Occipital lobe (tissue), 2 donors: ENCODE measurements around the gene COG7. TPM values are rescaled to one million over a fixed set of nuclear protein-coding genes. Genes with fewer than 3 reads are reported as not detected.
"Not testable (repeated sequence)": the region's sequence is repeated elsewhere in the genome, so short reads cannot be mapped to it uniquely, and the experiment has no call there.

ENCODE experiments used
- DNase-seq: peaks from one replicate; lab custom pipeline; 2025; lab: John Stamatoyannopoulos, UW
- total RNA-seq: library from RNA; depleted of rRNA; stranded (reverse); fragments of >200 nt; gene quantifications from one replicate; pipeline ENCODE4 v1.2.3, GENCODE V29; 2014

Gene COG7
- total RNA-seq: 16.7 TPM

GRCh38 chr16:23452572-23453337 is at the start of gene COG7:
Gene COG7 (minus strand): TSS chr16:23453189. CDS start chr16:23452994, 195 bp downstream.
- DNase-seq: peak; percentile 80

- DNase-seq: no peak
These were observed 49.5 kb upstream of the COG7 start for GRCh38 chr16:23502466-23502865.

DNA sequence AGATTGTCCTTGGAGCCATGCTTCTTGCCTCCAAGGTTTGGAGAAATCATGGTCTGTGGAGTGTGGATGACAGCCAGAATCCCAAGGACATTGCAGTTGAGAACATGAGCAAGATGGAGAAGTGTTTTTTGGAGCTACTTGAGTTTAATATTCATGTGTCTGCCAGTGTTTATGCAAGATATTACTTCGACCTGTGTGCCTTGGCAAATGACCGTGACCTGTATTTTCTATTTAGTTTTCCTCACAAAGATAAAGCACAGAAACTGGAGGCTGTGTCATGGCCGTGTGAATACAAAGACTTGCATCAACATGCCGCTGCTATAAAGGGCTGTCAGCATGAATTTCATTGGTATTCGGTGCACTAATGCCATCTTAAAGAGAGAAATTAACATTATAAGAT is 48.3 kb upstream of the COG7 start:
- DNase-seq: no peak

- DNase-seq: no peak
These were observed 47.9 kb upstream of the COG7 start for GRCh38 chr16:23500862-23501225.

GRCh38 chr16:23500212-23500861 is 47.3 kb upstream of the COG7 start:
- no peak for DNase-seq

- DNase-seq: no peak
These were observed 46.8 kb upstream of the COG7 start for GRCh38 chr16:23499801-23500200.

DNA sequence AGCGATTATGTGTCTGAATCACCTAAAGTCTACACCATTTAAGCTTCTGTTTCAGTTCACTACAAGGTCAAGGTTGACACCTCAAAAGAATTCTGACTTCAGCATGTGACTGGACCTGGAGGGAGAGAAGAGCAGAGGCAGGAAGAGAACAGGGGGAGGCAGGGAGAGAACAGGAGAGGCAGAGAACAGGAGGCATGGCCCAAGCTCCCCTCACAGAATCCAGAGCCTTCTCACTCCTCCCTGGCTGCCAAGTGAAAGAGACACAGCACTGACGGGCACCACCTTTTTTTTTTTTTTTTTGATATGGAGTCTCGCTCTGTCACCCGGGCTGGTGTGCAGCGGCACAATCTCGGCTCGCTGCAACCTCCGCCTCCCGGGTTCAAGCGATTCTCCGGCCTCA is 45.9 kb upstream of the COG7 start:
- no peak for DNase-seq

GRCh38 chr16:23497543-23497868 is 44.5 kb upstream of the COG7 start:
- no peak for DNase-seq

- no peak for DNase-seq
These were observed 44.0 kb upstream of the COG7 start for GRCh38 chr16:23496821-23497542.

GRCh38 chr16:23495671-23496070 is 42.7 kb upstream of the COG7 start:
- no peak for DNase-seq

- DNase-seq: no peak
These were observed 41.2 kb upstream of the COG7 start for GRCh38 chr16:23494188-23494587.

DNA sequence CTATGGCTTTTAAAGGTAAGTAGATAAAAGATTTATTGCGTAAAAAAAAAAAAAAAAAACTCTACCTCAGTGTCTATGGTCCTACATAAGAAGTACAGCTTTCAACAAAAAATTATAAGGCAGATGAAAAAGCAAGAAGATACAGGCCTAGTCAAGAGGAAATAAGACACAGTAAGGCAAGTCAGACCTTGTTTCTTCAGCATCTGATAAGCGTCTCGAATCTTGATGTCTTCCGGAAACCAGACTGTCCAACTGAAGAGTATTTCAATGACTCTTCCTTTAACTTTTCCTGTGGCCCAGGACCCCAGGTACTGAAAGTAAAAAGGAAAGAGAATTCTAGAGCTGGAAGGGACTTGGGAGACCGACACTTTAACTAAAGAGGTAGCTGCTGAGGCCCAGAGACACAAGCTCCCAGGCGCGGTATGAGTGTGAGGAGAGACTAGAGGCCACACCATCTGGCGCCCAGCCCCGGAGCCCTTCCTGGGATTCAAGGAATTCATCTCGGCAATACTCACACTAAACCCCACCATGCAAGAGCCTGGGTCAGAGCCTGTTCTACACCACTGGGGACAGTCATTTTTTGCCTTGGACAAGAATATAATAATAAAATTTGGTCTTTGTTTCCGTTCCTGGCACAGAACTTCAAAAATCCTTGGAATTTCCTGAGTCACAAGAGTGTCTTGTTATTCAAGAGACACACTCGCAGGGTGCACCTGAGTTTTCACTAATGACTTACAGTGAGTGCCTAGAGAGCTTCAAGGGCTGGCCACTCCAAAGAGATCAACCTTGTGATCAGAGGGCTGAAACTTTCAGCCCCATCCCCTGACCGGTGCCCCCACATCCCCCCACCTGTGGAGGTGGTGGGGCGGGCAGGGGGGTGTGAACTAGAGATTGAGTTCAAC is 38.8 kb upstream of the COG7 start:
- DNase-seq: no peak

GRCh38 chr16:23486480-23486879 is 33.5 kb upstream of the COG7 start:
- no peak for DNase-seq

DNA sequence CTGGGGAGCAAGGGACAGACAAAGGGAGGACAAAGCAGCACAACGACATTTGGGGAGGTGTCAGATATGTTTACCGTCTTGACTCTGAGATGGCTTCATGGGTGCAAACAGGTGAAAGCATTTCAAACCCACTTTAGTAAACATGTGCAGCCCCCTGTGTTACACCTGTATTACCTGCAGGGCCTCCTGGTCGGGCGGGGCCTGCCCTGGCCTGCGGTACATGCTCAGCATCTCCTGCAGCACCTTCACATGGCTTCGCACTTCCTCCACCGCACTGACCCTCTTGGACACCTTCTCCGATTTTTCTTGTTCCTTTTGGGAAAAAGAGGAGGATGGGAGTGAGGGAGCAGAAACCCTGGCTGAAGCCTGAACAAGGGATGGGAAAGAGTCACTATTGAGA is 32.9 kb upstream of the COG7 start:
- DNase-seq: no peak

- no peak for DNase-seq
These were observed 32.2 kb upstream of the COG7 start for GRCh38 chr16:23485257-23485614.

DNA sequence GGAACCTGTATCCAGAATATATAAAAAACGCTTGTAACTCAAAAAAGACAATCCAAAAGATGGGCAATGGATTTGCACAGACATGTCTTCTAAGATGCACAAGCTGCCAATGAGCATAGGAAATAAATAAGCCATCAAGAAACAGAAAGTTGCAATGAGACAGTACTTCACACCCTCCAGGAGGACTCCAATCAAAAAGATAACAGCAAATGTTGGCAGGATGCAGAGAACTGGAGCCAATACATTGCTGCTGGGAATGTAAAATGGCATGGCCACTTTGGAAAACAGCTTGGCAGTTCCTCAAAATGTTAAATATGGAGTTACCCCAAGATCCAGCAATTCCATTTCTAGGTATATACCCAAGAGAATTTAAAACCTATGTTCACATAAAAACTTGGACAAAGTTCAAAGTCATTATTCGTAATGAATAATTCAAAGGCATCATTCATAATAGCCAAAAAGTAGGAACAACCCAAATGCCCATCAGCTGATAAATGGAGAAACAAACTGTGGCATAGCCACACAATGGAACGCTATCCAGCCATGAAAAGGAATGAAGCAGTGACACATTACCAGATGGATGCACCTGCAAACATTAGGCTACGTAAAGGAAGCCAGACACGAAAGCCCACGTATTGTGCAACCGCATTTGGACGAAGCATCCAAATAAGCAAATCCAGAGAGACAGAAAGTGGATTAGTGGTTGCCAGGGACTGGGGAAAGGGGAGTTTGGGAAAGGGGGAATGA is 31.7 kb upstream of the COG7 start:
- no peak for DNase-seq

DNA sequence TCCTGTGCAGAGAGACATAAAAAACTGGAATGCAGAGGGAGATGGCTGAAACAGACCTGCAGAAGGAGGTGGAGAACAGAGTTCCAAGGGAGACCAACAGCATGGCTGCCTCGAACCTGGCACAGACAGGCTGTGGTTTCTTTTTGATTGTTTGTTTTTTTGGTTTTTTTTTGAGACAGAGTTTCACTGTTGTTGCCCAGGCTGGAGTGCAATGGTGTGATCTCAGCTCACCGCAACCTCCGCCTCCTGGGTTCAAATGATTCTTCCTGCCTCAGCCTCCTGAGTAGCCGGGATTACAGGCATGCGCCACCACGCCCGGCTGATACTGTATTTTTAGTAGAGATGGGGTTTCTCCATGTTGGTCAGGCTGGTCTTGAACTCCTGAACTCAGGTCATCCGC is 30.5 kb upstream of the COG7 start:
- not testable (repeated sequence) for DNase-seq

- DNase-seq: no peak
These were observed 29.8 kb upstream of the COG7 start for GRCh38 chr16:23482778-23483177.

DNA sequence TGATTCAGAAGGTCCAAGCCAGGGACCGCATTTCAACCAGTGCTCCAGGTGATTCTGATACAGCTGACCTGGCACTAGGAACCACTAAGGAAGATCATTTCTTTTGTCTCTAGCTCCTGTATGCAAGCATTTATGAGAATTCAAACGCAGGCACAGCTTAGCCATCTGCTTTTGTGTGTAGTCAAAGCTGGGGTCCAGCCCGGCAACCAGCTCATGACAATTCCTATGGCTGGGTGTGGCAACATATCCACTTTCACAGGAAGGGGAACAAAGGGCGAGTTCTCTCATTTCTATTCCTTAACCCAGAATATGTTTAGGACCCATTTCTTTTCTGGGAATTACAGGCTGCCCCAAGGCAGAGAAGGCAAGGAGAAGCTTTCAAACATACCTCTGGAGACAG is 27.3 kb upstream of the COG7 start:
- DNase-seq: no peak

- DNase-seq: no peak
These were observed 26.1 kb upstream of the COG7 start for GRCh38 chr16:23479138-23479537.

- no peak for DNase-seq
These were observed 25.6 kb upstream of the COG7 start for GRCh38 chr16:23478566-23478965.
